Astrocyte (in vitro differentiated cells and primary cell): ENCODE measurements around the gene PPP1R11.

Experiments used
- EZH2 ChIP-seq: IDR thresholded peaks from 2 replicates; pipeline ENCODE4 v1.6.1; 2012; ENCODE audit warnings: mild to moderate bottlenecking, low read length, inconsistent platforms; ENCODE audit not compliant: insufficient read depth
- TF ChIP-seq, protein P1 (sequence below): IDR thresholded peaks from 2 replicates; pipeline ENCODE4 v1.5.1; 2011; ENCODE audit warnings: low read depth, mild to moderate bottlenecking, inconsistent platforms, low read length, moderate library complexity; ENCODE audit not compliant: insufficient read depth

DNA sequence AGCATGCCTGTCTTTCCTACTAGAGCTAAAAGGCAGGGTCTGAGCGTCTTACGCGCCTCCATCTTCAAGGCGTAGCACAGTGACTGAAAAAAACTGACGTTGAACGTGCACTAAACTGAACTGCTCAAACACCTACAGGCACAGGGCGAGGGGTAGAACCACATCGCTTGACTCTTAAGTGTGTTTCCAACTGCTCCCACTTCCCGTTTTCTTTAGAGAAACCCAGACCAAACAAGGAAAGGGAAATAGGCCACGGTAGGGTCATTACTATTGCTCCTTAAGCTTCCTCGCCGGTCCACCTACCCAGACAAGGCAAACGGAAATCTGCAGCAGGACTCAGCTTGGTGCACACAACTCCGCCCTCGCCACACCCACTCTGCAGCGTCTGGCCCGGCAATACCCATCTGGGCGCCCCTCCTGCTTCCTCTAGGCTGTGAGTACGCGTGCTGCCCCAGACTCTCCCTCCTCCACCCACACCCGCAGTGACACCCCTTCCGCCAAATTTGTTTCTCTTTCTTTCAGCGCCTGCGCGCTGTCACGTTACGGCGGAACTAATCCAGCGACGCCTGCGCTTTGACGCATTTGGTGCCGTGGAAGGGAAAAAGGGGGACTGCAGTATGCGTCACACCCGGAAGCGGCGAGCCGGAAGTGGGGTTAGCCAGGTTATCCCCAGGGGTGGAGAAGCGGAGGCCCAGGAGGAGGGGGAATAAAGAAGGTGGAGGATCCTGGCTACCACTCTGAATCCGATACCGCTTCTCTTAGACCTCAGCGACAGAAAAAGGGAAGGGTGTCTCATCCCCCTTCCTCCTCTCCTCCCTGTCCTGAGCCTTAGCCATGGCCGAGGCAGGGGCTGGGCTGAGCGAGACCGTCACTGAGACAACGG lies at the start of gene PPP1R11:
- TF ChIP-seq EZH2, result no peak
- TF ChIP-seq, protein P1, sequence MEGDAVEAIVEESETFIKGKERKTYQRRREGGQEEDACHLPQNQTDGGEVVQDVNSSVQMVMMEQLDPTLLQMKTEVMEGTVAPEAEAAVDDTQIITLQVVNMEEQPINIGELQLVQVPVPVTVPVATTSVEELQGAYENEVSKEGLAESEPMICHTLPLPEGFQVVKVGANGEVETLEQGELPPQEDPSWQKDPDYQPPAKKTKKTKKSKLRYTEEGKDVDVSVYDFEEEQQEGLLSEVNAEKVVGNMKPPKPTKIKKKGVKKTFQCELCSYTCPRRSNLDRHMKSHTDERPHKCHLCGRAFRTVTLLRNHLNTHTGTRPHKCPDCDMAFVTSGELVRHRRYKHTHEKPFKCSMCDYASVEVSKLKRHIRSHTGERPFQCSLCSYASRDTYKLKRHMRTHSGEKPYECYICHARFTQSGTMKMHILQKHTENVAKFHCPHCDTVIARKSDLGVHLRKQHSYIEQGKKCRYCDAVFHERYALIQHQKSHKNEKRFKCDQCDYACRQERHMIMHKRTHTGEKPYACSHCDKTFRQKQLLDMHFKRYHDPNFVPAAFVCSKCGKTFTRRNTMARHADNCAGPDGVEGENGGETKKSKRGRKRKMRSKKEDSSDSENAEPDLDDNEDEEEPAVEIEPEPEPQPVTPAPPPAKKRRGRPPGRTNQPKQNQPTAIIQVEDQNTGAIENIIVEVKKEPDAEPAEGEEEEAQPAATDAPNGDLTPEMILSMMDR, result no peak
